ENCODE measurements around the gene GRB10.
"Not testable (repeated sequence)": the region's sequence is repeated elsewhere in the genome, so short reads cannot be mapped to it uniquely, and the experiment has no call there.

Gene GRB10

GRCh38 chr7:50596484-50596883, 186.2 kb downstream of the GRB10 start:
- DNase-seq: no peak

GRCh38 chr7:50595491-50596102, 187.1 kb downstream of the GRB10 start:
- DNase-seq: no peak

GRCh38 chr7:50594734-50595485, 187.8 kb downstream of the GRB10 start:
- DNase-seq: no peak

GRCh38 chr7:50594136-50594535, 188.6 kb downstream of the GRB10 start:
- DNase-seq: no peak

- no peak for DNase-seq
Measured at GRCh38 chr7:50592940-50593339, 189.8 kb downstream of the GRB10 start.

- DNase-seq: no peak
Measured at GRCh38 chr7:50591480-50592438, 190.9 kb downstream of the GRB10 start.

GRCh38 chr7:50591098-50591479, 191.6 kb downstream of the GRB10 start:
- no peak for DNase-seq

GRCh38 chr7:50590535-50590934, 192.2 kb downstream of the GRB10 start:
- DNase-seq: no peak

GRCh38 chr7:50589364-50589763, 193.3 kb downstream of the GRB10 start:
- DNase-seq: no peak

- DNase-seq: no peak
Measured at GRCh38 chr7:50588937-50589336, 193.8 kb downstream of the GRB10 start.

- no peak for DNase-seq
Measured at GRCh38 chr7:50587737-50588136, 195.0 kb downstream of the GRB10 start.

- DNase-seq: no peak
Measured at GRCh38 chr7:50584793-50585408, 197.8 kb downstream of the GRB10 start.

GRCh38 chr7:50584386-50584785, 198.3 kb downstream of the GRB10 start:
- no peak for DNase-seq

- DNase-seq: not testable (repeated sequence)
Measured at GRCh38 chr7:50583295-50583694, 199.4 kb downstream of the GRB10 start.

GRCh38 chr7:50582271-50582670, 200.4 kb downstream of the GRB10 start:
- not testable (repeated sequence) for DNase-seq

- not testable (repeated sequence) for DNase-seq
Measured at GRCh38 chr7:50580666-50581065, 202.0 kb downstream of the GRB10 start.

GRCh38 chr7:50580057-50580456, 202.6 kb downstream of the GRB10 start:
- no peak for DNase-seq

- DNase-seq: not testable (repeated sequence)
Measured at GRCh38 chr7:50578105-50578504, 204.6 kb downstream of the GRB10 start.

- no peak for DNase-seq
Measured at GRCh38 chr7:50577569-50577968, 205.1 kb downstream of the GRB10 start.

- not testable (repeated sequence) for DNase-seq
Measured at GRCh38 chr7:50576388-50576787, 206.3 kb downstream of the GRB10 start.

- DNase-seq: no peak
Measured at GRCh38 chr7:50567715-50568261, 214.9 kb downstream of the GRB10 start.

- no peak for DNase-seq
Measured at GRCh38 chr7:50565977-50566376, 216.7 kb downstream of the GRB10 start.

- no peak for DNase-seq
Measured at GRCh38 chr7:50565559-50565916, 217.2 kb downstream of the GRB10 start.

Measured in KG1 (cell line).